ENCODE measurements around the gene APIP.
A peak's percentile ranks its signal among the peaks of the same experiment; 100 is the strongest.

Gene APIP

DNA sequence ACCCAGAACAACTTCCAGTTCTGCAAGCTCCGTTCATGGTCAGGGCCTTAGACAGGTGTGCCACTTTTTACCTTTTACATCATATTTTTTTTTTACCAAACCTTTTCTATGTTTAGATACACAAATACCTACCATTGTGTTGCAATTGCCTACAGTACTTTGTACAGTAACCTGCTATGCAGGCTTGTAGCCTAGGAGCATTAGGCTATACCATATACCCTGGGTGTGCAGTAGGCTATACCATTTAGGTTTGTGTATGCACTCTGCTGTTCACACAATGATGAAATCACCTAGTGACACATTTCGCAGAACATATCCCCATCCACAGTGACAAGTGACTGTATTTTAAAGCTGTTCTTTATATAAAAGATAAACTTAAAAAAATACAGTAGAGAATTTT lies 29.6 kb downstream of the APIP start:
- DNase-seq = no peak

DNA sequence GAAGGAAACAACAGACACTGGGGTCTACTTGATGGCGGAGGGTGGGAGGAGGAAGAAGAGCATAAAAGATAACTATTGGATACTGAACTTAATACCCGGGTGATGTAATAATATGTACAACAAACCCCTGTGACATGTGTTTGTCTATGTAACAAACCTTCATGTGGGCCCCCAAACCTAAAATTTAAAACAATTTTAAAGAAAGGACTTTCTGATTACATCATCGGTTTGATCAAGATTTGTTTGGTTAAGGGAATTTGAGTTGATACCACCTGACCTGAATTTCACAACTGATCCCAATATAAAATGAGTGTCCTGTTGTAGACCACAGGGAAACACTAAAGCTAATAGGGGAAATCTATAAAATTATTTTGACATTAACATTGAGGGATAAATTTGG lies 34.3 kb downstream of the APIP start:
- no peak for DNase-seq

DNA sequence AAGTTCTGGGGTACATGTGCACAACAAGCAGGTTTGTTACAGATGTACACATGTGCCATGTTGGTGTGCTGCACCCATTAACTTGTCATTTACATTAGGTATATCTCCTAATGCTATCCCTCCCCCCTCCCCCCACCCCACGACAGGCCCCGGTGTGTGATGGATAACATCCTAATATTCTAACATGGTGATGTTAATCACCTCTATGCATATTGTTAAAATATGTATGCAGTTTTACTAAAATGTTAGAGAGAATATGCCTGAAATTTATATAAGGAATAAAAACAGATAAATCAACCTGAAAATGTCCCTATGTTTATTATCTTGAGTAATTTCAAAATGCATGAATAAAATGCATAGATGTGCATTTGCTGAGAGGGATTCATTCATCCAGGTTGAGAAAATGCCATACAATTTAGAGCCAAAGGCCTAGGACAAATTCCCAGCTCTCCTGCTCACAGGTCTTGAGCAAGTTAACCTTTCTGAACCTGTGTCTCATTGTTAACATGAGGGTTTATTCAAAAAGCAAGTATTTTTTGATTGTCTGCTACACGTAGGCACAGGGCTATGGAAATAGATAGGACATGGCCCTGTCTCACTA lies 38.7 kb downstream of the APIP start:
- no peak for DNase-seq

DNA sequence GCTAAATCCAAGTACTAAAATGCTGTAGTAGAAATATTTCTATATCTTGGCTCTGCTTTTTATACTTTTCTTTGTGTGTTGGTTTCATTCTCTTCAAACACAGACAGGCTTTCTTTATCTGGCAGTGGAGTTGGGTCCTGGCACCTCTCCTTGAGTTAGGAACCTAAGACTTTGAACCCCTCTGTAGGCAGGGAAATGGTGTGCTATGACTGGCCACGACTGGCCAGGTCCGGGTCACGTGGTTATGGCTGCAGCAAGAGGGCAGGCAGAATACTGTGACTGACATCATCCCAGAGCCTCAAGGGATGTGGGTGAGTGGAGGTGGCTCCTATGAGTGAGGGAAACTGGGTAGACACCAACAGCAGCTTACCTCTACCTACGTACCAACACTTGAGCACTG lies 42.0 kb downstream of the APIP start:
- no peak for DNase-seq

DNA sequence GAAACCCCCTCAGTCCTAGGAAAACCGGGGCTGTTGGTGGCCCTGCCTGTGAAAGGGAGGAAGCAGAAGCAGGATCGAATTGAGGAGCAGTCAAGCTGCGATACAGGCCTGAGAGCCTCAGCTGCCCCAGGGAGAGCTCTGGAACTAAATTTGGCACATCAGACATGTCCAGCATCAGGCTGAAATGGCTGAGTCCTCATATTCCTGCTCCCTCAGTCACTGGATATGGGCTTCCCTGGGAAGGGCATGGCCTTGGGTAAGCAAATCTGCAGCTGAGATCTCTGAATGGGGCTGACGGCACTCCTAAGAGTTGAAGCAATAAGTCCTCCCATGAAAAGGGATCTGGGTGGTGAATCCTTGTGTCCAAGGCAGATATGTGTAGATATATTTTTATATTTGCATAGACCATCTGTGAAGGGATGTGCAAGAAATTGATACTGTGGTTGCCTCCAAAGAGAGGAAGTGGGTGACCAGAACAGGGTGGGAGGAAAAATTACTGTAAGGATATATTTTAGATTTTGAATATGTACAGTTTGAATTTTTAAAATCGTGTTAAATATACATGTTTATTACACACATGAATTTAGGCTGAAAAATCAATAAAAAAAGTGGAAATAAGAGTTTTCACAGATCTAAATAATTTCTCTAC lies 45.5 kb downstream of the APIP start:
- no peak for DNase-seq

DNA sequence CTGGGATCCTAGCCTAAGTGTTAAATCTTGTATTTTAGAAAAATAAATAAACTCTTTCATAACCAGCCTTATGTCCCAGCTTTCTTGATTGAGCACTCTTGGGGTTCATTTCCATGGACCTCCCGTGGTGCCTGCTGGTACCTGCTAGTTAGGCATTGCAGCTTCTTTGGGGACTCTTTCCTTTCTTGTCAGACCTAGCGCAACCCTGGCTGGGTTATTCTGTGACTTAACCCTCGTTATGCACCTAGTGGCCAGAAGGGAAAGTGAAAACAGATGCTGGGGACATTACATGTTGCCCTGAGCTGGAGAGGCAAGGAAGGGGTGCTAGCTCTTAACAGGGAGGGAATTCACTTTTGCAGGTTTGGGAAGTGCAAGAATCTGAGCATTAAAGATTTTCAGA lies 46.8 kb downstream of the APIP start:
- no peak for DNase-seq

DNA sequence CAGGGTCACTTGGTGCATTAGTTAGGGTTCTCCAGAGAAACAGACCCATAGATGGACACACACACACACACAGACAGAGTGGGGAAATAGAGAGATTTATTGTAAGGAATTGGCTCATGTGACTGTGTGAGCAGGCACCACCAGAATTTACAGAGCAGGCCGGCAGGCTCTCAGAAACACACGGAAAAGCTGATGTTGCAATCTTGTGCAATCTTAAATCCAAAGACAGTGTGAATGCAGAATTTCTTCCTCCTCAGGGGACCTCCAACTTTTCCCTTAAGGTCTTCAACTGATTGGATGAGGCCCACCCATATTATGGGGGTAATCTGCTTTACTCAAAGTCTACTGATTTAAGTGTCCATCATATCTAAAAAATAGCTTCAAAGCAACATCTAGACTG lies 49.8 kb downstream of the APIP start:
- no peak for DNase-seq

DNA sequence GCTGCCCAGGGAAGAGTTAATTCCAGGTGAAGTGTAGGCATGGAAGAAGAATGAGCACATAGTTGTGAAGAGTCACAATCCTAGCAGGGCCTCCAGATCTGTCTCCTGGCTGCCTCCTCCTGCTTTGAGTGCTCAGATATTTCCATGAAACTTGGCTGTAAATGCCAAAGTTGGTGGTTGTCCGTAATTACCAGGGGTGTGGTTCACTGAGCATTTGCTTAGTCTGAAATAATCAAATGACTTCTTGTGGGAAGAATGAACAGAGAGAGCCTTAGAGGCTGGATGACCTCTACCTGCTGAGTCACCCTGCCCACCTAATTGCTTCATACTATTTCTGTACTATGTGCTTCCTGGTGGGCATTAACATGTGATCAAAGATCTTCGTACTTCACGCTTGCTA lies 50.9 kb downstream of the APIP start:
- no peak for DNase-seq

DNA sequence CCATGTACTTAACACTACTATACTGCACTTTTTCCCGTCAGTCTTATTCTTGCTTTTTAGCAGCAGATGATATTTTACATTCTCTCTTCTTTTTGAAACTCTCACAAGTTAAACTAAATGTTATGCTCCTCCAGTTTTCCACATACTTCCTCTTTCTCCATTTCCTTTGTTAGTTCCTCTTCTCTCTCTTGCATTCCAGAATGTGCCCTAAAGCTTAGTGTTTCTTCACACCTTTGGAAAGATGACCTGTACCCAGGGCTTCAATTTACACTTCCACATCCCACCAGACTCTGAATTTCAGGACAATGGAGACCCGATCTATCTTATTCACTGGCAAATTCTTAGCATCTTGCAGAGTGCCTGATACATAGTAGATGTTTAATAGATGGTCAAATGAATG lies 51.8 kb downstream of the APIP start:
- DNase-seq = no peak

DNA sequence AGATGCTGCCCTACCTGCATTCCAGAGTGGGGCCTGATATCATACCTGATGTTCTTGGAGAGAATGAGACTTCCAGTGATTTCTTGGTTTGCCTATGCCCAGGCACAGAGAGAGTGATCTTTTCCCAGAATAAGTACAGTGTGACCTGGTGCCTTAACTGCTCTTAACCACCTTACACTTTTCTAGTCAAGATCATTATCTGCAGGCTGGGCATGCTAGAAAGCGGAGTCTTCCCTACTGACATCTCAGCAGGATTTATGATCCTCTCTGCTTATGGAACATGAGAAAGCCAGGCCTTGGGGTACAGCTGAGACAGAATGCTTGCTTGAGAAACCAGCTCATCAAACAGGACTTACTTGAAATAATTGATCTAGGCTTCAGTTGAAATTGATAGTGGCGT lies 53.1 kb downstream of the APIP start:
- DNase-seq = no peak

DNA sequence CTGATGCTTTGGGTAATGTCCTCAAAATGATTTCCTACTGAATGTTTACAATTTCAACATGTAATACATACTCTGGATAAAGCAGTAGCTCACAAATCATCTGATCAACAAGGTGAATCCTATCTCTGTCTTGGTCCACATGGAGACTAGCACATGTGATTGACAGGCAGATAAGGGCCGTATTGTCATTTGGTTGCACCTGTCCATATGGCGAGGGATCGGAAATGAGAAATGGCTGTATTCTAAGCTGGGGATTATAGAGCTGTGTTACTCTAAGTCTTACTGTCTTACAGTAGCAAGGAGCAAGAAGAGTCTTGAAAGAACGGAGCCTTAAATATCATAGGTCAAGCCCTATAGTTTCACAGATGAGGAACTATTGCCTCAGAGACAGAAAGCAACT lies 55.7 kb downstream of the APIP start:
- DNase-seq = no peak

DNA sequence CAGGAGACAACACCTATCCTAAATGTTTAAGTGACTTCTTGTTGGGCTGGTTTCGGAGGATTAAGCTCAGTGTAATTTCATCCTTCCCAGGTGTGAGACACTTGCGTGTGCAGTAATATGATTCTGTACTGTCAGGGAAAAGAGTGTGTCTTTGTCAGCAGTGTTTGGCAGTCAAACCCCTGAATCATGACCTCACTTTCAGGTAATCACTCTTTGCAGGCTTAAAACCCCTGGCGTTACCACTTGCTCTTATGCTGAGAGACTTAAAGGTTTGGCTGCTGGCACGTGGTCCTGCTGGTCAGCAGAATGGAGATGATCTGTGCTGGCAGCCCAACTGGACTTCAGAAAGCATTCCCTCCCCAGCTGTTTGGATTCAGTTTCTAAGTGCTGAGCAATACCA lies 56.1 kb downstream of the APIP start:
- DNase-seq = no peak

DNA sequence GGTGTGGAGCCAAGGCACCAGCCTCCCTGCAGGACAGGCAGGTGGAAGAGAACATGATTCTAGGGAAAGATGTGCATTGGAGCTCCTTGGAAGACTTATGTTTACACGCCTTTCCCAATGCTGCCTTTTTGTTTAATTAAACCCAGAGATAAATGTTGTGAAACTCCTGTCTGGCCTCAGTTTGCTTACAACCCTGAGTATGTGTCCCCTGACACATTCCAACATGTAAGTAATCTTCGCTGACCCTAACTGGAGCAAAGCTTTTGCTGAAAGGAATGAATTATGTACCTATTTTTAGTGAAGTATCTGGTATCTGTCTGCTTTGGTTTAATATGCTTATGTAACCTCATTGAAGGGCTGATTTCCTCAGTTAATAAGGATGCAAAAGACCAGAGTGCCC lies 56.7 kb downstream of the APIP start:
- no peak for DNase-seq

DNA sequence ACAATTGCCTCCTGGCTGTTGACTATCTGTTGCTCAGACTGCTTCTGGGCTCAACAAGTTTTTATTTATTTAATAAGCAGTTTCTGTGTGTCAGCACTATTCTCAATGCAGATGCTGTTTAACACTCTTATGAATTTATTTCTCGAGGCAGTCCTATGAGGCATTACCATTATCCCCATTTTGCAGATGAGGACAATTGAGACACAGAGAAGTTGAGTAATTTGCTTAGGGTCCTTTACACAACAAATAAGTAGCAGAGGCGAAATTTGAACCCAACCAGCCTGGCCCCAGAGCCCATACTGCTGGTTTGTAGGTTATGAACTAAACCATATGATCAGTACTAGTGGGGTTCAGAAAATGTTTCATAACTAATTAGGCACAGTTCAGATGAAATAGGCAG lies 58.7 kb downstream of the APIP start:
- DNase-seq = no peak

DNA sequence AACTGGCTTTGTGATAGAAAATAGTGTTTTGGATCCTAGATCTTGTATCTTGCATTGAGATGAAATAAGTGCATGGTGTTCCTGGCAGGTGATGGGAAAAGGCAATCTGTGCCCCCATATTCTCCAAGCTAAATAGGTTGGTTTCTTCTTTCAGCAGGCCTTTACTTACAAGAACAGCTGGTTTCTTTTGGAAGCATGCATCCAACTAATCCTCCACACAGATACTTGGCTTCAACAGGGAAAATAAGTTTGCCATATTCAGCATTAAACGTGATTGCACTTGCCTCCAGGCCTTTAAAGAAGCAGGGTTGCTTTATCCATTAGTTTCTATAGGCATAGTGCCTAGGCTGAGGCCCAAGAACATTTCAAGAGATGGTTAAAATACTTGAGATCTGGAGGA lies 59.9 kb downstream of the APIP start:
- no peak for DNase-seq

DNA sequence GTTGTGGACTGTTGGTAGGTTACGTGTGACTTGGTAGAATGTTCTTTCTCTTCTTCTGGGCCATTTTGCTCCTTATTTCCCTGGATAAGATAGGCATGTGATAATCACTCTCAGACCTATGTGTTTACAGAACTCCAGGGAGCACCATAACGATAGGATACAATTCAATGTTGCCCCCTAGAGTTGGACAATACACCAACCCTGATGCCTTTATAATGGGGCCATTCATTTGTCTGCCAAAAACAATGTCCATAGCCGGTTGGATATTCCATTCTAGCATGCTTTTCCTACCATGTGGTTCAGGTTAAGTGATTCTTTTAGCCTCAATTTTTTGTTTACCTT lies 60.5 kb downstream of the APIP start:
- DNase-seq = peak; percentile 47

DNA sequence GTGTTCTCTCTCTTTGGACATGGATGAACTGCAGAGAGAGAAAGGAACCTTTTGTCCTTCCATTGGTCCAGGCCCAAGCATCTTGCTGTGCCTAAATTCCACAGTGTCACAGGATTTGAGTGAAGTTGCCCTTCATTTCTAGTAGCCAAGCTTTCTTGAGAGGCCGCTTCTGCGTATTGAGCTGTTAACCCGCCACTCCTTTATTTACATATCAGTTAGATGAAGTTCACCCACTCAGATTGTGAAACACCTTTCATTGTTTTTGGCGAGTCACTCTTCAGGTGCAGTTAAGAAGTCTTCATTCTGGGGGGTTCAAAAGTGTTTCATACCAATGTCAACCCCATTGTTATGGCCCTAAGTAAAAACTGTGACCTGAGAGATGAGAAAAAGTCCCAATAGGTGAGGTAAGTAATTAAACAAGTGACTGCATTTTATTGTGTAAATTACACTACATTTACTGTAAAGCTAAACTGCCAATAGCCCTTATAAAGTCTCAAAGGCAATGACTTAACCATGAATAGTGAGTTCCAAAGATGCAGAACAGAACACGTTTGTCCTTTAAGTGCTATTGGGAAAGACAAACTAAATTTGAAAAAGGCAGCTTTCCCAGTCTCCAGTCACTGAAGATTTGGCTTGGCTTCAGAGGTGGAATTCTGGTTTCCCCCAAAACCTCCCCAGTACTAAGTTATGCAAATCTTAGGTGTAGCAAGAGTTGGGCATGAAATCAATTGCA lies 61.0 kb downstream of the APIP start:
- DNase-seq = no peak

DNA sequence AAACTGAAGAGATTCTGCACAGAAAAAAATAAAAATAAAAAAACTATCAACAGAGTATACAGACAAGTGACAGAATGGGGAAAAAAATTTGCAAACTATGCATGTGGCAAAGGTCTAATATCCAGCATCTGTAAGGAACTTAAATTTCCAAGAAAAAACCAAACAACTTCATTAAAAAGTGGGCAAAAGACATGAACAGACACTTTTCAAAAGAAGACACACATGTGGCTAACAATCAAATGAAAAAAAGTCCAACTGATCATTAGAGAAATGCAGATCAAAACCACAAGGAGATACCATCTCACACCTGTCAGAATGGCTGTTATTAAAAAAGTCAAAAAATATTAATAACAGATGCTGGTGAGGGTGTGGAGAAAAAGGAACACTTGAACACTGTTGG lies 64.3 kb downstream of the APIP start:
- DNase-seq = no peak

DNA sequence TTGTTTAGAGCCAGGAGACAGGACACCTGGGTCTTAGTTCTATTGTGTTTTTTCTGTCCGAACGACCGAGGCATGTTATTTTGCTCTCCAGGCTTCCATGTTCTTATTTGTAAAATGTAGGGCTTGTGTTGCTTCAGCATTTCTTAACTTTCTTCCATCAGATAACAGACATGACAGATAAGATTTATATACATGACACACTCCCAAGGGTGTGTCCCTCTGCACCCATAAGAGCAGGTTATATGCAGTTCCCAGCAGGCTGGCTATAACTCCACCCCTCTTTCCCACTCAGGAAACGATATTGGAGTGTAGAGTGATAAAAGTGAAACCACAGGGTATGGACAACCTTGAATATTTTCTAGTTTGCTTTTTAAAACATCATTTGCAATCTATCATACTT lies 65.8 kb downstream of the APIP start:
- DNase-seq = no peak

DNA sequence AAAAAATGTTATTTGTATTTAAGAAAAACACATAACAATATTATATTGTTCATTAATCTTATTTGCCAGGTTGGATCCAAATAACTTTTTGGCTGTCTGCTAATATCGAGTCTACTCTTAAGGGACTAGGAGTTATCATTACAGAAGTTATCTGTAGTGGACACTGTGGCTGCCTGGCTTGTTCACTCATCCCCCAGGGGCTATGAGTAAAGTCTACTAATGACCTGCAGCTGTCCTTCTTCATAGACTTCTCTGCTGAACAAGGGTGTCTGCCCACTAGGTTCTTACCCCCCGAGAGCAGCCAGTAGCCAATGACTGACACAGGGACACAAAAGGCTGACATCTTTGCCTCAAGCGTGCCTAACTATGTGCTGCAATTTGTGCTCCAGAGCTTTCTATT lies 69.7 kb downstream of the APIP start:
- DNase-seq = no peak

DNA sequence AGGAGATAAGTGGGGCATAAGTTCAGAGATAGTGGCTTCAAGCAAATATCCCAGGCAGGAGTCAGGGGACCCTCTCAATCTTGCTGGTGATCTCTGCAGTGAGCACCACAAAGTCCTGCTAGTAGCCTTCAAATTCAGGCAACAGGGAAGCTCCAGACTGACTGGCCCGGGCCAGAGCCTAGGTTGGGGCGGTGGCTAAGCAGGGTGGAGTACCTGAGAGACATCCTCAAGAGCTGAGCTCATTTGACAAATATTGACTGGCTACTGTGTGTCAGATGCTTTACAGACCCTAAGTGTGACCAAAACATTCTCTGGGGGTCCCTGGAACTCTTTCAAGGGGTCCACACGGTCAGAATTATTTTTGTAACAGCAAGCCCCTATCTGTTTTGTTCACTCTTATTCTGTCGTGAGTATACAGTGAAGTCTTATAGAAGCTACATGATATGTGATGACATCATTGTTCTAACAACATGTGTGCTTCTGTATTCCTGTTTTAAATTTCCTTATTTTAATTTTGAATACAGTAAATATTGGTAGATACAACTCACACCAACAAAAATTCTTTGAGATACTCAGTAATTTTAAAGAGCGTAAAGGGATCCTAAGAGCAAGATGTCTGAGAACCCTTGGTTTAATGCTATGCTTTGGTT lies 71.6 kb downstream of the APIP start:
- DNase-seq = no peak

DNA sequence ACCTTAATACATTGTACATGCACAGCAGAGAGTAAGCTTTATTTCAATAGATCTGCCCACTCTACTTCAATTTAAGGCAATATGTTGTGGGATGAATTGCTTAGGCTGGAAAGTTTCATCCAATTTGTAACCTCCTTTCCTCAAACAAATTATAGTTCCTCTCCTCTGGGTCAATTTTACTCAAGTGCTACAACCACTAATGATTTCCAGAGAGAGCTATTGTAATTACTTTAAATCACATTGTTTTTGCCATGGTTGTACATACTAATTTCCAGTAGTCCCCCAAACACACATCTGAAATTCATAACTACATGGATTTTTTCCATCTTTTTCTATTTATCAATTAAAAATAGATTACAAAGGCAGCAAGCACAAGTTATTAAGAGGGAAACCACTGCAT lies 72.9 kb downstream of the APIP start:
- DNase-seq = no peak

DNA sequence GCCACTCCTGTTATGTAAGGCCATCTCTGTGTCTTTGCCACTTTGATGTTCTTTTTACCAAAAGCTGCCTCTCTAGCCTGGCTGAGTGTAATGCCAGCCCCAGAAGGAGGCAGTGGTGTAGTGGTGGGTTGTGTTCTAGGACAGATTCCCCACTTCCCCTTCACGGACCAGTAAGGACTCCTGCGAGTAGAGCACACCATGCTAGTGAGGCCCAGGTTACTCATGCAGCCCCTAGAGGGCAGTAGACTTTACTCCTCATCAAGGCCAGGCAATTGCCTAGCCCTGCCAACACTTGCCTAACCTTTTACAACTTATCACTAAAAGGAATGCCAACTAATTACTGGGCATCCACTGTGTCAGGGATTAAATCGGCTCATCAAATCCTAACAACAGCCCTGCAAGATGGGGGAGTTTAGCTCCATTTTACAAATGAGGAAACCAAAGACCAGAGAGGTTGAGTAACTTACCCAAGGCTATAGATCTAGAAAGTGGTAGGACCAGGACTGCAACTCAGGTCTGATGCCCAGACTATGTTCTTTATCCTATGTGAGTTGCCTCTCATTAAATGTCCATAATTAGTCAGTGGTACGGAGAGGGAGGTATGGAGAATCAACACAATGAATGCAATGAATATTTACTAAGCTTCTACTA lies 75.3 kb downstream of the APIP start:
- no peak for DNase-seq

DNA sequence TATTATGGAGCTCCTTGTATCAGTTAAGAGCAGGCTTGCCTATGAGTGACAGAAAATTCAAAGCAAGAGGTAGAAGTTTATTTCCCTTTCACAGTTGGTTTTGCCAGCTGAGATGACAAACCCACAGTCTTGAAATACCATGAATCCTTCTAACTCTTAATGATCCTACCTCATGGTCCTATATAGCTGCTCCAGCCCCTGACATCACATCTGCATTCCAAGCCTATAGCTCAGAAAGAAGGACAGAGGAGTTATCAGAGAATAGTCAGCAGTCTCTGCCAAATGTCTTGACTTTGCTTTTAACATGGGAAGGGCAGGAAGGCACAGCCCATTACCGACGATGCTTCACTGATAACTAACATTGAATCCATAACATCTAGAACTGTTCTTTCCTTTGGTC lies 76.2 kb downstream of the APIP start:
- no peak for DNase-seq
